ENCODE measurements around the gene TESMIN.

The TESMIN gene, protein sequence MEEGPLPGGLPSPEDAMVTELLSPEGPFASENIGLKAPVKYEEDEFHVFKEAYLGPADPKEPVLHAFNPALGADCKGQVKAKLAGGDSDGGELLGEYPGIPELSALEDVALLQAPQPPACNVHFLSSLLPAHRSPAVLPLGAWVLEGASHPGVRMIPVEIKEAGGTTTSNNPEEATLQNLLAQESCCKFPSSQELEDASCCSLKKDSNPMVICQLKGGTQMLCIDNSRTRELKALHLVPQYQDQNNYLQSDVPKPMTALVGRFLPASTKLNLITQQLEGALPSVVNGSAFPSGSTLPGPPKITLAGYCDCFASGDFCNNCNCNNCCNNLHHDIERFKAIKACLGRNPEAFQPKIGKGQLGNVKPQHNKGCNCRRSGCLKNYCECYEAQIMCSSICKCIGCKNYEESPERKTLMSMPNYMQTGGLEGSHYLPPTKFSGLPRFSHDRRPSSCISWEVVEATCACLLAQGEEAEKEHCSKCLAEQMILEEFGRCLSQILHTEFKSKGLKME

DNA sequence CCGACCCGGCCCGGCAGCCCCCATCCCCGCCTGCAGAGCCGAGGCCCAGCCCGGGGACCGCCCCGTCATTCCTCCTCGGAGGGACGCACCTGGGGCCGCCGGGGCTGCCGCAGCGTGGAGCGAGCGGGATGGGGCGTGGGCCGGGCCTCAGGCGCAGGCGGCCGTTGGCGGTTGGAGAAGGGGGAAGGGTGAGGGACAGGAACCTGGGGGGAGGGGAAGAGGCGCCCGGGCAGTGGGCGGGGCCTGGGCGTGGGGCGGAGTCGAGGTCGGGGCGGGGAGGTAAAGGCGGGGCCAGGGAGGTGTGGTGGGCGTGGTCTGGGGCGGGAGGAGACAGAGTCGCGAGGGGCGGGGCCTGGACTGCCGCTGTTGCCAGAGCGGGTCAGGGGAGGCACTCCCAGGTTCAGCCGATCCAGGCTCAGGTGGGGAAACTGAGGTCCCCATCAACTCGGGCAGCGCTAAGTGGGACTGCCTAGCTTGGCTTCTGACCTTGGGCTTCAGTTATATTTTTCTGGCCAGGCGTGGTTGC lies at the start of gene TESMIN:
Gene TESMIN, minus strand, starts transcription at position 190 of the 526 bp plus-strand sequence. CDS start 860 bp downstream, outside the sequence.
- peak; percentile 97 for DNase-seq (ENCODE audit: insufficient read length, low spot score)
- FAIRE-seq, result peak; percentile 98

DNA sequence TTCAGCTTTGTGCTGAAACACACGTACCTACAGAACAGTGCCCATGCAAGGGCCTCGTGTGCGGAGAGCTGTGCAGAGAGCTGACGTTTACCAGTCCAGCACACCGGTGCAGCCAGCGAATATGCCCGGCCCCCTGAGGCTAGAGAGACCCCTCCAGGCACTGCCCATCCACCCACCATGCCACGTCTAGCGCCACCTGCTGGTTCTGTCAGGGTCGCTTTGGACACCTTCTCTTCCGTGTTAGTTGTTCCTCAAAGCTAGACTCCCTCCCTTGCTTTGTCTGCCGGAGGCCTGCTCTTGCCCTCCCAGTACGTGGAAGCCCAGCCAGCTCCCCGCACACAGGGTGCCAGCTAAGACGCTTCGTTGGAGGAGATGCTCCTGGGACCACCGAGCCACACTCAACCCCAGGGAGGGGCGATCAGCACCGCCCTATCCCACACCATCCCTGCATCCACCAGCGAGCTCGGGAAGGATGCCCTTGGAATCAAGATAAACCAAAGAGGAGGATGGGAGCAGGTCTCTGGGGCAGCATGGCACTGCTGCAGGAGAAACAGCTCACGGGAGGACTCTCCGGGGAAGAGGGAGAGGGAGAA lies 47.0 kb upstream of the TESMIN start:
- DNase-seq (ENCODE audit: insufficient read length, low spot score), result peak; percentile 52
- FAIRE-seq, result peak; percentile 31

DNA sequence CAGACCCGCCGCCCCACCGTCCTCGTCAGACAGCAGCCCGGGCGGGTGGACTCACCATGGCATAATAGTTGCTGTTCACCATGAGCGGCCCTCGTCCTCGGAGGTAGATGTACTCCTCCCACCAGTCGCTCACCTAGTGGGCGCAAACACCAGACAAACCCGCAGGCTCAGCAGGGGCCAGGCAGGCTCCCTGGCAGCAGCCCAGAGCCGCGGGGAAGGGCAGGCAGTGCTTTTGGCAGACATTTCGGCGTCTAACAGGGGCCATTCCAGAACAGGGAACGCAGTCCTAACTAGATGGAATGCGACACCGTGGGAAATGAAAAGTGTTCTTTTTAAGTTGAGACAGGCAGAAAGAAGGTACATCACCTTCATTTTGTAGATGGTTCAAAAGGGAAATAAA lies 45.5 kb upstream of the TESMIN start:
- FAIRE-seq (no peak), DNase-seq (ENCODE audit: insufficient read length, low spot score) (no peak)

DNA sequence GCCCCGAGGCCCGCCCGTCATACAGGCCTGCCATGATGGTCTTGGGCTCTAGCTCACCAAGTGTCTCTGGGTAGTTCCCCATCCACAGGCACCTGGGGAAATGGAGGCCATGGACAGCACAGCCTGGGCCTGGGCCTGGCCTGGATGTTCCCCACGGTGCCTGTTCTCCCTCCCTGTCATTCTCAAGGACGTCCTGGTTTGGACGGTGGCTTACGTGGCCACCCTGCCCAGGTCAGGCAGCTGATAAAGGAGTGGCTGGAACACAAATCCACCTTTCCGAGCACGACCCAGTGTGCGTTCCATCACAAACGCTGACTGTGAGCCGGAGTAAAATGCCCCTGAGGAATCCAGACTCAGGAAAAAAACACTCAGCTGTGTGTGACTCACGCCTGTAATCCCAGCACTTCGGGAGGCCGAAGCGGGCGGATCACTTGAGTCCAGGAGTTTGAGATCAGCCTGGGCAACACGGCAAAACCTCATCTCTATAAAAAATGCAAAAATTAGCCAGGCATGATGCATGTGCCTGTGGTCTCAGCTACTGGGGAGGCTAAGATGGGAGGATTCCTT lies 41.2 kb upstream of the TESMIN start:
- no peak for DNase-seq (ENCODE audit: insufficient read length, low spot score)
- FAIRE-seq, result peak; percentile 55

DNA sequence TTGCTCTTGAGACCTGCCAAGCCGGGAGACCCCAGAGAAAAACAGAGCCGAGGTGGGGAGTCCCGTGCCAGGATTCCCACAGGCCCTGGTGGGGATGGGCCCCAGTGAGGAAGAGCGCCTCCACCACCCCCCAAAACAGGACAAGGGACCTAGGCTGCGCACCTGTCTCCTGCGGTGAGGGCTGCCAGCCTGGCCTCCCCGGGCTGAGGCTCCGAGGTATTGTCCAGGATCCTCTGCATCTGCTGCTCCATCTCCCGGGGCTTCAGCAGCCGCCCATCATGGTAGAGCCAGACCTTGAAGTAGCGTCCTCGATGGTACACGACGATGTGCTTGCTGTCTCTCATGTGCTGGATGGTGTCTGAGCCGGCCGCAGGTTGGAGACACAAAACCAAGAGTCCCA lies 33.3 kb upstream of the TESMIN start:
- FAIRE-seq, result no peak
- DNase-seq (ENCODE audit: insufficient read length, low spot score), result no peak

DNA sequence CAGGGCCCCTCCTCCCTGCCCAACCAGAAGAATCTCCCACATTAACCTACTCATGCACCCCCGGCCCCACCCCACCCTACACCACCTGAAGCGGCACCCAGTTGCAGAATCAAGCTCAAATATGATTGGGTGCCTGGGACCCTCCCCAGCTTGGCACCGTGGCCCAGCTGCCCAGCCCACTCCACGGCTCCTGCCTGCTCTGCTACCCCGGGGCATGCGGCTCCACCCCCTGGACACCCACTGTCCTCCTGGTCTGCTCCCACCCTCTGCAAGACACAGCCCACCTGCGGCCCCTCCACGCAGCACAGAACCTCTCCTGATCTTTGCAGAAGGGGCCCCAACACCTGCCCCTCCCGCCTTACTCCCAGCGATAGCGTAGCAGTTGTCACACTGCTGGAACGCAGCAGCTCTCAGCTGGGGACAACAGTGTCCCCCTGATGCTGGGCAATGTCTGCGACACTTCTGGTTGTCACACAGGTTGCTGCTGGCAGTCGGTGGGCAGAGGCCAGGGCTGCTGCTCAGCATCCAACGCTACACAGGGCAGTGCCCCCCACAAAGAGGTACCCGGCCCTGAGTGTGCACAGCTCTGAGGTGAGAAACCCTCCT lies 32.0 kb upstream of the TESMIN start:
- FAIRE-seq, result no peak
- no peak for DNase-seq (ENCODE audit: insufficient read length, low spot score)

DNA sequence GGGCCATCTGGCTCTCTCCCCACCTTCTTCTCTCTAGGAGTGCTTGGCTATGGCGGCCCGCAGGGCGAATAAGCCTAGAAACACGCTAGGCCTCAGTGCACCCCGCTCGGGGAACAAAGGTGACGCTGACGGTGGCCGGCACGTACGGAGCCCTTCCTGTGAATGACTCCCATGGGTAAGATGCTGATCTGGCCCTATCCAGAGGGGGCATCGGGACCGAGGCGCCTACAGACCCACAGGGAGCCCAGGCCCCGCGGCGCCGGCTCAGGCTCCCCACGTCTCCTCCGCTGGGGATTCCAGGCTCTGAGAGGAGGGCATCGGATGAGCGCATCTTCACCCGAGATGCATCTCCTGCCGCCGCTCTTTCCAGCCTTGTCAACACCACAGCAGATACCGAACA lies 31.4 kb upstream of the TESMIN start:
- no peak for DNase-seq (ENCODE audit: insufficient read length, low spot score)
- no peak for FAIRE-seq

DNA sequence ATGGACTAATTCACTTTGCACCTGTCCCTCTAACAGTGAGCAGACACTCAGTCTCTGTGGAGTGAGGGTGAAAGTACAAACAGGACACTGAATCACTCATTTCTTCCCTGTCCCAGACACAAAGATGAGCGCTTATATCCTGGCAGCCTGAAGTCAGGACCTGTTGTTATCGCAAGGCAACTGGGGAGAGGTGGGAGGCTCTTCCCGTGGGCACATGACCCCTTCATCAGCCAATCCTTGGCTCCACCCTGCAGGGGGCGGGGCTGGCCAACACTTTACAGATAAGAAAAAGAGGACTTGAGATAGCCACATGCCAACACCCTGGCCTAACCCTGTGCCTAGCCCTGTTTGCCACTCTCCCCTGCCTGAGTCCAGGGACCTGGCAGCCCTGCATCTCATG lies 29.5 kb upstream of the TESMIN start:
- no peak for DNase-seq (ENCODE audit: insufficient read length, low spot score)
- no peak for FAIRE-seq

DNA sequence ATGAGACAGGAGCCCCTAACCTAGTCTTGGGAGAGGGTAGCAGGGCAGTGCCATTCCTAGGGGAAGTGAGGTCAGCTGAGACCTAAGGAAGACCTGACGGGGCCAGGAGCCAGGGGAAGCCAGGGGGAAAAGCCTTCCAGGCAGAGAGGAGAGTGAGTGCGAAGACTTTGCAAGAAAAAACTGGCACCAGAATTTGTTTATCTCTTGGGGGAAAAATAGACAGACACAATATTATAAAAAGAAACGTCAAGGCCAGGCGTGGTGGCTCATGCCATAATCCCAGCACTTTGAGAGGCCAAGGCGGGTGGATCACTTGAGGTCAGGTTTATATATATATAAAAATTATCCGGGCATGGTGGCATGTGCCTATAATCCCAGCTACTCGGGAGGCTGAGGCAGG lies 26.9 kb upstream of the TESMIN start:
- DNase-seq (ENCODE audit: insufficient read length, low spot score) (no peak), FAIRE-seq (no peak)

DNA sequence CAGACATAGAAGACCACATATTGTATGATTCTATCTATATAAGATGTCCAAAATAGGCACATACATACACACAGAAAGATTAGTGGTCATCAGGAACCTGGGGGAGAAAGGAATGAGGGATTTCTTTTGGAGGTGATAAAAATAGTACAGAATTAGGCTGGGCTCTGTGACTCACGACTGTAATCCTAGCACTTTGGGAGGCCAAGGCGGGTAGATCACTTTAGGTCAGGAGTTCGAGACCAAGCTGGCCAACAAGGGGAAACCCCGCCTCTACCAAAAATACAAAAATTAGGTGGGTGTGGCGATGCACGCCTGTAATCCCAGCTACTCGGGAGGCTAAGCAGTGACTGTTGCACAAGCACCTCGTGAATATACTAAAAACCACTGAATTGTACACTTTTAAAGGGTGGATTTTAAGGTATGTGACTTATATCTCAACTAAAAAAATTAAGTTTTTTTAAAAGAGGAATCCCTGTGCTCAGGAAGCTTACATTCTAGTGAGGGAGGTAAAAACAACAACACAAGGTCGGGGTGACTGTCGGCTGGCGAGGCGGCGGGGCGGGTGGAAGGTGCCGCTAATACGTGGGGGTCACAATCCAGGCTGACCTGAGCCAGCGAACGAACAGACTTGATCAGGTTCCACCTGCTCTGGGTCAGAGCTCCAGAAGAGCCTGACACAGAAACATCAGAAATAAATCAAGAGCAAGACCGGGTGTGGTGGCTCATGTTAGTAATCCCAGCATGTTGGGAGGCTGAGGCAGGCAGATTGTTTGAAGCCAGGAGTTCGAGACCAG lies 25.3 kb upstream of the TESMIN start:
- FAIRE-seq (no peak), DNase-seq (ENCODE audit: insufficient read length, low spot score) (no peak)

DNA sequence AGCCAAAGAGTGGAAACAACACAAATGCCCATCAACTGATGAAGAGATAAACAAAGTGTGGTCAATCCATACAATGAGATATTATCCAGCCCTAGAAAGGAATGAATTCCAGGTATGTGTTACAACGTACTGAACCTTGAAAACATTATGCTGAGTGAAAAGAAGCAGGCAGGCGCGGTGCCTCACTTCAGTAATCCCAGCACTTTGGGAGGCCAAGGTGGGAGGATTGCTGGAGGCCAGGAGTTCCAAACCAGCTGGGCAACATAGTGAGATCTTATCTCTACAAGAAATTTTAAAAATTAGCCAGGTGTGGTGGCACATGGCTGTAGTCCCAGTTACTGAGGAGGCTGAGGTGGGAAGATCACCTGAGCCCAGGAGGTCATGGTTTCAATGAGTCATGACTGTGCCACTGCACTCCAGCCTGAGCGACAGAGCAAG lies 24.6 kb upstream of the TESMIN start:
- DNase-seq (ENCODE audit: insufficient read length, low spot score), result no peak
- FAIRE-seq, result peak; percentile 13

DNA sequence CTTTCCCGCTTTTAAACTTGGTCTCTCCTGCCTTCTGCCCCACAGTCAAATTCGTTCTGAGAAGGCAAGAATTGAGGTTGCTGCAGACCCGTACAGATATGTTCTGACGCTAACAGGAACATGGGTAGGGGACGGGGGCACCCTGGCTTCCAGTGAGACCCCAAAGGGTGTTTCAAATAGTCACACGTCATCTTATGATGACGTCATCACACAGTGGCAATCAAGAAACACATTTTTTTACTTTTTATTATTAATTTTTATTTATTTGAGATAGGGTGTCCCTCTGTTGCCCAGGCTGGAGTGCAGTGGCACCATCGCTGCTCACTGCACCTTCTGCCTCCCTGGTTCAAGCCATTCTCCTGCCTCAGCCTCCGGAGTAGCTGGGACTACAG lies 22.9 kb upstream of the TESMIN start:
- FAIRE-seq (no peak), DNase-seq (ENCODE audit: insufficient read length, low spot score) (no peak)

DNA sequence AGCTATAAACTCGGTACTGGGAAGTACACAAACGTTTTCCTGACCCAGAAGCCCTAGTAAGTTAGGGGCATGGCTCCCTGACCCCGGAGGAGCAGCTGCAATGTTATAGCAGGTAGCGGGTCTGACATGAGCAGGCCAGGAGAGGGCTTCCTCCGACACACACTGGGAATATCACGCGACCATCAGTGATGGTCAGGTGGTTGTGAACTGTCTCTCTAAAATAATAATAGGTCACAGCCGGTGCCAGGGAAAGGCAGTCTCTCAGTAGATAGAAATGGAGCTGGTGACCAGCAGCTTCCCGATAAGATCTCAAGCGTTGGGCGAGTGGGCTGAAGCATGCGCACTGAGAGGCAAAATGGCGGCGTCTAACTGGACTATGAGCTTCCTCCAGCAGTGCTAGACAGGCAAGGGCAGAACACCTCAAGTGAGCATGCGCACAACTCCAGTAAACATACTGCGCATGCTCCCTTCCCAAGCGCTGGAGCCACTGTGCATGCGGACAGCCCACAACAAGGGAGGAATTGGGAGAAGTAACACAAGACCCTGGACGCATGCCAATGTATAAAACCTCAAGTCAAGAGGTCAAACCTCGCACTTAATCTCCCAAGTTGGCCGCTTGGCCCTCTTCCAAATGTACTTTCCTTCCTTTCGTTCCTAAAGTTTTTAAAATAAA lies 22.3 kb upstream of the TESMIN start:
- DNase-seq (ENCODE audit: insufficient read length, low spot score) (no peak), FAIRE-seq (peak; percentile 54)

DNA sequence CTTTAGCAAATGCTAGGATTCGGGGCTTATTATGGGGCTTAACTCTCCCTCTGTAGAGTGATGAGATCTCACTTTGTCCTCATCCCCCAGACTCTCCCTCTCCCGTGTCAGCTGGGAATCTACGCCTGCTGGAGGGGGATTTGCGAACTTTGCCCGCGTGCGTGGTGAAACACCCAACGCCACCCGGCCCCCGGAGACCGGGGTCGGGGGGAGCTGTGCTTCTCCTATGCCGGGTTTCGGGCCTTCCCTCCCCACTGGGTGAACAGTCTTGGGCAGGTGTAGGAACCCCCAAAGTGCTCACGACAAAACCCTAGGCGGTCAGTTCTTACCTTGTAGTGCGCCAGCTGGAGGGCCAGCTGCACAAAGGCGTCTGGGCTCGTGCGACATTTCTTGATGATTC lies 21.6 kb upstream of the TESMIN start:
- FAIRE-seq (no peak), DNase-seq (ENCODE audit: insufficient read length, low spot score) (no peak)

DNA sequence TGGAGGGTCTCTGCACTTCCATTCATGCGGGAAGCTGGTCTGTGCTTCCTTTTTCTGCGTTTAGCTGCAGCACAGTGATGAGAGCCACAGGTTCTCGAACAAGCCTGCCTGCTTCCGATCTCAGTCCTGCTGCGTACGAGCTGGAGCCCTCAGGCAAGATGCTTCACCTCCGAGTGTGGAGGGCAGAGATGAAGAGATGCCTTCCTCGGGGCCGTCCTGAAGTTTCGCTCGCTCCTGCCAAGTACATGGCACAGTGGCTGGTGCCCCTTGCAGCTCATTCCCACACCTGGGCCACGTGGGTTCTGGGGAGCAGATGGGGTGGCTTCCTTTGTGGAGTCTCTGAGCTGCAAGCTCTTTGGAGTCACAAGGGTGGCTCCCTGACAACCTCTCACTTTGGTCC lies 19.5 kb upstream of the TESMIN start:
- FAIRE-seq, result no peak
- DNase-seq (ENCODE audit: insufficient read length, low spot score), result no peak

DNA sequence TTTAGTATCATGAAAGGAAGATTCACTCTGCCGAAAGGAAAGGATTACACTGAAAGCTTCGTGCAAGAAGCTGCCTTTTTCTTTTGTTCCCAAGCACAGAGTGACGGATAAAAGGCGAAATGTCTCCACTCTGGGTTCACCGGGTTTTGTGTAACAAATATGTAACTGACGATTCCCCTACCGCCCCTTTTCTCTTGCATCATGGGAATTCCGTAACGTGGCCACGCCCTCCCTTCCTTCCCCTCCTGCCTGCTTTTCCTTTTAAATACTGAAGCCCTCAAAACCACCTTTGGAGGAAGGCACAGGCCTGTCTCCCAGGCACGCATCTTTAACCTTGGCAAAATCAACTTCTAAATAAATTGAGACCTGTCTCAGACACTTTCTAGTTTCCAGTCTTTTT lies 16.4 kb upstream of the TESMIN start:
- no peak for DNase-seq (ENCODE audit: insufficient read length, low spot score)

DNA sequence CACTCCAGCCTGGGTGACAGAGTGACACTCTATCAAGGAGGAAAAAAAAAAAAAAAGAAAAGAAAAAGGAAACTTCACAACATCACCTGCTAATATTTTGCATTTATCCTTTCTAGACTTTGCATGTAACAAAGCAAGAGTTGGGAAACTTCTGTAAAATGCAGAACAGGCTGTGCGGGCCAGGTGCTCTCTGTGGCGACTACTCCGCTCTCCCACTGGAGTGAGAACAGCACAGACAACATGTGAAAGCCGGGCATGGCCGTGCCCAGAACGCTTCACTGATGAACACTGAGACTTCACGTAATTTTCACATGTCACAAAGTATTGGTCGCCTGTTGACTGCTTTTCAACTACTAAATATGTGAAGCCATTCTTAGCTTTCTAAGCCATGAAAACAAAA lies 15.5 kb upstream of the TESMIN start:
- no peak for FAIRE-seq
- no peak for DNase-seq (ENCODE audit: insufficient read length, low spot score)

More for the DNA sequence above, 16.4 kb upstream of the TESMIN start:
- no peak for FAIRE-seq

DNA sequence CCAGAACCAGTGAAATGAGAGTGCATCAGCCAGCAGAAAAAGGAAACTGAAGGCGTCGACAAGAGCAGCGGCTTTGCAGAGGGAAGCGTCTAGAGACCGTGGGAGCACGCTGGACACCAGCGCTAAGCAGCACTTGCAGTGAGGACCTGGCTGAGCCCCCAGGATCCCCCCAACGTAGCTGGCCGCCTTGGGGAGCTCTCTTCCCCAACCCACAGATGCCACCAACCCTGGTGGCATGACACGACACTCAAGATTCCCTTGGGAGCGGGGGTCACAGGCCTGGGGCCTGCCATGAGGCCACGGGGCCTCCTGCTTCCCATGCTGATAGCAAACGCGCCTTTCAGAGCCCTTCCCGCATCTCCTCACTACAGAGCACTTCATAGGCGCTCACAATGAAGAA lies 13.4 kb upstream of the TESMIN start:
- FAIRE-seq (no peak), DNase-seq (ENCODE audit: insufficient read length, low spot score) (no peak)

DNA sequence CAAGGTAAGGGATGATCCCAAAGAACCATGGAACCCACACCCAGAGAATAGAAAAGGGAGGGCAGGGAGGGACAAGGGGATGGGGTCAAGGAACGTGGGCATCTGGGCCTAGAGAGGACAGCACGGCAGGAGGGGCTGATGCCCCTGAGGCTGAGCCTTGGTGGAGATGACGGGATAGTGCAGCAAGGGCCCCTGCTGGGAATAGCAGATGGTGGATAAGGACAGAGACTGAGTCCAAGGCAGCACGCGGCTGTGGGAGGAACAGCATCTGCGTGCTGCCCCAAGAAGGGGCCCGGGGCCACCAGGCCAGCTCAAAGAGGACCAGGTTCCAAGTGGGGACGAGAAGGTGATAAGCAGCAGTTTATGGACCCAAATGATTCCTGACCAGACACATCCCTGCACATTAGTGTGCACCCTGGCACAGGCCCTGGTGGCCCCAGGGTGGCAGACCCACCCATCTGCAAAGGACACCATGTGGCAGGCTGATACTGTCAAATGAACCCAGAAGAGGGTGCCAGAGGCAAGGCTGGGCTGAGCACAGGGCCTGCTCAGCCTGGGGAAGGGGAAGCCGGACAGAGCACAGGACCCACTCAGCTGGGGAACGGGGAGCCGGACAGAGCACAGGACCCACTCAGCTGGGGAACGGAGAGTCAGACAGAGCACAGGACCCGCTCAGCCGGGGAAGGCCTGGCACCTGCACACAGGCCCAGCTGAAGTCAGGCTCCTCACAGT lies 12.8 kb upstream of the TESMIN start:
- DNase-seq (ENCODE audit: insufficient read length, low spot score) (no peak), FAIRE-seq (peak; percentile 64)

All from HTR-8/SVneo (cell line).